ENCODE data around the gene CAMK1D. TPM values are rescaled to one million over a fixed set of nuclear protein-coding genes. Genes with fewer than 3 reads are reported as not detected.

CAMK1D gene
- total and polyA plus RNA-seq, 2 of the 8 experiments (the other 6 are each of a cell fraction or from before 2014, with no cell fraction given), result 3.5 to 10.6 TPM

GRCh38 chr10:12822893-12823170, 473.5 kb downstream of the CAMK1D start:
- Histone ChIP-seq H3K9me3 (ENCODE audit: insufficient read depth in 2 of 2, low read depth in 1 of 2, low read length in 1 of 2) (no peaks in the 10 kb centered on the region), H4K8ac (ENCODE audit: extremely low read depth, insufficient read depth, low read length) (no peak overlapping the region), H3K27me3 (replicated peaks in 1 of 4; ENCODE audit: control insufficient read depth in 3 of 4, extremely low read depth in 1 of 4, insufficient read depth in 3 of 4, low read length in 3 of 4) (no peaks in the 10 kb centered on the region), H3K4me3 (ENCODE audit: extremely low read depth in 1 of 4, insufficient read depth in 2 of 4, low read depth in 3 of 4, low read length in 4 of 4) (no peak overlapping the region), H3K14ac (ENCODE audit: insufficient read length) (no peak overlapping the region), H3K23ac (ENCODE audit: insufficient read length) (no peak overlapping the region), H3K27ac (ENCODE audit: low read depth, low read length) (no peak overlapping the region), H2AK5ac (ENCODE audit: low read depth, low read length) (no peak overlapping the region), H2BK20ac (ENCODE audit: low read length) (no peak overlapping the region), H3K23me2 (ENCODE audit: low read depth, low read length) (no peaks in the 10 kb centered on the region), H2BK15ac (ENCODE audit: low read length) (no peak overlapping the region), H4K20me1 (replicated peaks in 1 of 2; ENCODE audit: control insufficient read depth in 1 of 2, insufficient read depth in 2 of 2, low read length in 2 of 2) (no peaks in the 10 kb centered on the region), H3K4me2 (ENCODE audit: insufficient read depth in 1 of 2, low read depth in 2 of 2, low read length in 2 of 2) (no peak overlapping the region), H2BK12ac (ENCODE audit: low read depth, low read length) (no peak overlapping the region), H3K56ac (replicated peaks; ENCODE audit: insufficient read length, low read depth, low read length) (no peak overlapping the region), H3K18ac (ENCODE audit: extremely low read depth, low read length) (no peak overlapping the region), H2AFZ (ENCODE audit: low read length) (no peak overlapping the region), H3K79me2 (ENCODE audit: control insufficient read depth in 1 of 2, insufficient read depth in 2 of 2, low read length in 2 of 2) (no peaks in the 10 kb centered on the region), H3K36me3 (ENCODE audit: control insufficient read depth in 2 of 4, insufficient read depth in 4 of 4, low read length in 3 of 4) (no peaks in the 10 kb centered on the region), H4K91ac (replicated peaks; ENCODE audit: insufficient read length, low read length) (no peak overlapping the region), H2BK120ac (replicated peaks; ENCODE audit: low read depth, low read length) (no peak overlapping the region), H2BK5ac (ENCODE audit: low read depth, low read length) (no peak overlapping the region), H3K9ac (replicated peaks in 1 of 4; ENCODE audit: extremely low read depth in 1 of 4, low read depth in 3 of 4, low read length in 3 of 4) (no peak overlapping the region; a peak in 1 of 7 replicates), H4K5ac (ENCODE audit: insufficient read length, low read depth, low read length) (no peak overlapping the region), H3K4ac (replicated peaks; ENCODE audit: insufficient read length, low read depth, low read length) (no peak overlapping the region), H3K4me1 (replicated peaks in 1 of 4; ENCODE audit: control insufficient read depth in 3 of 4, insufficient read depth in 4 of 4, low read length in 3 of 4) (peaks cover 0 to 6% (median 2%) of the 10 kb centered on the region in 4 experiments; a peak in 2 of 7 replicates), H3K79me1 (ENCODE audit: low read depth, low read length) (no peaks in the 10 kb centered on the region)
- CTCF ChIA-PET (ENCODE audit: partially characterized antibody), result interaction anchor here (0.6 to 4.1 kb wide), 6 partner anchors 11 to 115 kb away, joined by 3 to 19 read pairs (median 3); no protein-coding TSS in a partner anchor
- no peak for FAIRE-seq
- WGBS, 2 experiments (ENCODE audit: extremely low coverage in 1 of 2, insufficient coverage in 1 of 2, insufficient read length in 1 of 2, insufficient replicate concordance in 2 of 2, low coverage in 1 of 2, low lambda C conversion rate in 2 of 2, missing lambda C conversion rate in 1 of 2), result 89% methylated on average over 3 of the region's 3 CpGs; no CpG with 5 or more reads in 1 of the 2 experiments
- POLR2A ChIA-PET (ENCODE audit: partially characterized antibody), result no interaction called here
- TF ChIP-seq RNF2 (IDR thresholded peaks at IDR 0.05; ENCODE audit: borderline replicate concordance, low read depth, low read length, missing control alignments, poor library complexity, severe bottlenecking) (no peak), CTCF (IDR thresholded peaks at IDR 0.05; ENCODE audit: control extremely low read depth in 1 of 3, insufficient read depth in 1 of 3, low read depth in 1 of 3, low read length in 3 of 3) (no peak), NANOG (IDR thresholded peaks at IDR 0.05; ENCODE audit: insufficient read depth, low read depth, low read length, poor library complexity, severe bottlenecking) (no peak), RFX5 (IDR thresholded peaks at IDR 0.05; ENCODE audit: borderline replicate concordance, low read depth, low read length) (no peak), E2F6 (IDR thresholded peaks at IDR 0.05) (no peak)
- no peak for DNase-seq (ENCODE audit: low read depth in 1 of 2, low spot score in 2 of 2)

Data from H1 (cell line).